GM19452 (cell line): ENCODE results near the gene ROCK2.
"Not testable (repeated sequence)": the region's sequence is repeated elsewhere in the genome, so short reads cannot be mapped to it uniquely, and the experiment has no call there.

Experiments used
- ATAC-seq: cut with Tn5 transposase; IDR thresholded peaks from one replicate; pipeline ENCODE4 v1.9.1; 2021; ENCODE audit not compliant: unreplicated experiment

The ROCK2 gene

DNA sequence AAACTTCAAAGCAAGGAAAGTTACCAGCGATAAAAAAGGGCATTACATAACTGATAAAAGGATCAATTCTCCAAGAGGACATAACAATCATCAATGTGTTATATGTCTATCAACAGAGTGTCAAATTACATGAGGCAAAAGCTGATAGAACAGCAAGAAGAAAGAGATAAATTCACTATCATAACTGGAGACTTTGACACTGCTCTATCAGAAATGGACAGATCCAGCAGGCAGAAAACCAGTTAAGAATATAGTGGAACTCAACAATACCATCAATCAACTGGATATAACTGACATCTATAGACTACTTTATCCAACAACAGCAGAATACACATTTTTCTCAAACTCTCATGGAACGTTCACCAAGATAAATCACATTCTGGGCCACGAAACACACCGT is 65.0 kb downstream of the ROCK2 start:
- no peak for ATAC-seq

DNA sequence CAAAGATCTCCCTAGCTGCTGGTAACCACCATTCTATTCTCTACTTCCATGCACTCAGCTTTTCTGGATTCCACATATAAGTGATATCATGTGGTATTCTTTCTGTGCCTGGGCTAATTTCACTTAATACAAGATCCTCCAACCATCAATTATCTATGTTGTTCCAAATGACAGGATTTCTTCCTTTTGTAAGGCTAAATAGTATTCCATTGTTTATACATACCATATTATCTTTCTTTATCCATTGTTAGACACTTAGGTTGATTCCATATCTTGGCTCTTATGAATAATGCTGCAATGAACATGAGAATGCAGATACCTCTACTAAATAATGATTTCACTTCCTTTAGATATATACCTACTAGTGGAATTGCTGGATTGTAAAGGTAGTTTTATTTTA is 66.2 kb downstream of the ROCK2 start:
- ATAC-seq = no peak

DNA sequence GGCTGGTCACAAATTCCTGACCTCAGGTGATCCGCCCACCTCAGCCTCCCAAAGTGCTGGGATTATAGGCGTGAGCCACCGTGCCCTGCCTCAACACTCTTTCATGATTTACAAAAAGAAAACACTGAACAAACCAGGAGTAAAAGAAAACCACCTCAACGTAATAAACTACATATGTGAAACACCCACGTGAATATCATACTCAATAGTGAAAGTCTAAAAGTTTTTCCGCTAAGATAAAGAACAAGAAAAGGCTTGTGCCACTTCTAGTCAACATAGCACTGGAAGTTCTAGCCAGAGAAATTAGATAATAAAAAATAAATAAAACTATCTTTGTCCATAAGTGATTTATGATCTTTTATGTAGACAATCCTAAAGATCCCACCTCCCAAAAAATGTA is 68.5 kb downstream of the ROCK2 start:
- ATAC-seq = no peak

GRCh38 chr2:11270891-11271290 is 73.5 kb downstream of the ROCK2 start:
- ATAC-seq = no peak

DNA sequence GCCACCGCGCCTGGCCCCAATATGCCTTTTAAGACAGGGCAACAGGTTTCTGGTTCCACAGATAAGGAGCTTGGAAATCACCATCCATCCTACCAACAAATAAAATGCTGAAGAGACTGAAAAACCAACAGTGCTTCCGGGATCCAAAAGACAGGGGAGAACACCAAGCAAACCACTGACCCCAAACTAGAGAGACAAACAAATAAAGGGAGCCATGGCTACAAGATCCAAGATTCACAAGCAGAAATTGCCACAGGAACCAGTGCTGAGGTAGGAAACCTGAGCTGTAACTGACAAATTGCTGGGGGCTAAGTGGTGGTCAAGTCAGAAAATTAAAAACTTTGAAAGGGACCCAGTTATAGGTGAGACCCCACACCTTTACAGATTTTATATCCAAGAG is 76.5 kb downstream of the ROCK2 start:
- ATAC-seq = no peak

DNA sequence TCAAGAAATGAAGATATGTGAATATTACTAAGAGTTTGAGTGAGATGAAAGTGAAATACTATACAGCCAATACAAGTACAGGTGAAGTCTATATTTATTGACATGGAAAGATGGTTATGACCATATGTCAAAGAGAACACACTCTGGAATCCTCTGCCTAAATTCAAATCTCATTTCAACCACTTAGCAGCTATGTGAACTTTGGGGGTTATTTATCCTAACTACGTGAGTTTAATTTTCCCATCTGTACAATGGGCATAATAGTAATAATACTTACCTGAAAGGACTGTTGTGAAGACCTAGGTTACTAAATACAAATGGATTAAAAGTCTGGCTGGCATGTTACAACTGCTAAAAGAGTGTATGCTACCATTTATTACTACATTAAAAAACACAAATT is 79.6 kb downstream of the ROCK2 start:
- ATAC-seq = no peak

- ATAC-seq = no peak
Measured at GRCh38 chr2:11264007-11264406, 80.4 kb downstream of the ROCK2 start.

DNA sequence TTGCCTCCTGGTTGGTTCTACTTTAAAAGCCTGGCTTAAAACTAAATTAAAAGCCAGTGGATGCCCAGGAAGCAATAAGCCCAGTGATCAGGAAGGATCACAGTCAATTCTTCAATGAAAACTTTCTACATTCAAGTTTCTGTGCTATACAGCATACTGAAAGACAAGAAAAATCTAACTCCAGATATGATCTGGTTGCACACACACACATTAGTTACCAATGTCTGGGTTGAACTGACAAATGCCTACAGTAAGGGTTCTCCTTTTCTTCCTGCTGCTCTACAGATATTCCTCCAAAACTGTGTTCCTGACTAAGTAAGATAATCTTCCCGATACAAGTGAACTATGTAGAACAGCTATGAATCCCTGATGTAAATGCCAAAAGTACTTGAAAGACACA is 81.3 kb downstream of the ROCK2 start:
- no peak for ATAC-seq

GRCh38 chr2:11262438-11262837 is 82.0 kb downstream of the ROCK2 start:
- ATAC-seq = not testable (repeated sequence)

- not testable (repeated sequence) for ATAC-seq
Measured at GRCh38 chr2:11261564-11261963, 82.9 kb downstream of the ROCK2 start.

GRCh38 chr2:11260979-11261378 is 83.5 kb downstream of the ROCK2 start:
- no peak for ATAC-seq

DNA sequence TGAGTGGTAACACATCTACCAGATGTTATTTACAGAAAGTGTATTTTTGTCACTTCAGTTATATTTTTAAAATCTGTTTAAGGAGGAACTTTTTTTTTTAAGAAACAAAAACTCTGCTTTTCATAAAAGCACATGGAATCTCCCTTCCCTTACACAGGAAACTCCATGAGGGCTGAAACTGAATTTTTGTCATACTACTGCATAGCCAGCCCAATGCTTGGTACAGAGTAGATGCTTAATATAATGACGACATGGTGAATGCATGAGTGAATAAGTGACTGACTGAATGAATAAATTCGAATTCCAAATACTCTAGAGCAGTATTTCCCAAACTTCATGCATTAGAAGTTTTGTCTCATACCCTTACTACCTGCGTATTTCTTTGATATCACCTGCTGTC is 86.5 kb downstream of the ROCK2 start:
- no peak for ATAC-seq

DNA sequence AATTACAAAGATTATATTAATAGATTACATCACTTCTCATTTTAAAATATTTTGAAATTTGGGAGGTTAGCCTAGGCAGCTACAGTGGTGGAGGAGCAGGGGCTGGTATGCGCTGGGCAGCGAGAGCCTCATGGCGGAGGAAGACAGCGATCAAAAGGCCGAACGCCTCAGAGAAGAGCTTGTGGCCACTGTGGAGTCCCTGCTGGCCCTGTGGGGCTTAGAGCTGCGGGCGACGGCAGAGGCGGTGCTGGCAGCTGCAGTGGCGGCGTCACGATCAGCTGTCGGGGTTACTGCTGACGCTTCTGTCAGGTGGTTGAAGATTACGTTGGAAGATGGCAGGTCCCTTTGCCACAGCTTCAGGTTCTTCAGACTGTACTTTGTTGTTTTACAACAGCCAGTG is 87.4 kb downstream of the ROCK2 start:
- no peak for ATAC-seq

- no peak for ATAC-seq
Measured at GRCh38 chr2:11256166-11256565, 88.3 kb downstream of the ROCK2 start.

DNA sequence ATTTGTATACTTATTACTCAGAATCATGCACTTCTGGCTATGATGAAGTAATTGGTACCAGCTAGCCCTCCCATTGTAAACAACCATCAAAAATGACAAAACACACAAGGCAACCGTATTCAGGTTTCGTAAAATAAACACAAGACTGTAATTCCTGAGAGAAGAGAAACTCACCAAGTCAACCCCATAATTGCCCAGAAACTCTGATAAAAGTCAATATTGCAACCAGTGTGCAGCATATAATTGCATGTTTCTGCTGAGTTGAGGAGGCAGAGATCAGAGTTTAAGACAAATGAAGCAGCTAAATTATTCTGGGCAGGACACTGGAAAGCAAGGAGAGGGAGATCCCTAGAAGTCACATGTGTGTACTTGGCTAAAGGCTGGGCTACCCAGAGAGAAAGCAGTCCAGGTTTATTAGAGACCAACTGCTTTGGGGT is 90.3 kb downstream of the ROCK2 start:
- ATAC-seq = no peak

- not testable (repeated sequence) for ATAC-seq
Measured at GRCh38 chr2:11252458-11252857, 92.0 kb downstream of the ROCK2 start.

DNA sequence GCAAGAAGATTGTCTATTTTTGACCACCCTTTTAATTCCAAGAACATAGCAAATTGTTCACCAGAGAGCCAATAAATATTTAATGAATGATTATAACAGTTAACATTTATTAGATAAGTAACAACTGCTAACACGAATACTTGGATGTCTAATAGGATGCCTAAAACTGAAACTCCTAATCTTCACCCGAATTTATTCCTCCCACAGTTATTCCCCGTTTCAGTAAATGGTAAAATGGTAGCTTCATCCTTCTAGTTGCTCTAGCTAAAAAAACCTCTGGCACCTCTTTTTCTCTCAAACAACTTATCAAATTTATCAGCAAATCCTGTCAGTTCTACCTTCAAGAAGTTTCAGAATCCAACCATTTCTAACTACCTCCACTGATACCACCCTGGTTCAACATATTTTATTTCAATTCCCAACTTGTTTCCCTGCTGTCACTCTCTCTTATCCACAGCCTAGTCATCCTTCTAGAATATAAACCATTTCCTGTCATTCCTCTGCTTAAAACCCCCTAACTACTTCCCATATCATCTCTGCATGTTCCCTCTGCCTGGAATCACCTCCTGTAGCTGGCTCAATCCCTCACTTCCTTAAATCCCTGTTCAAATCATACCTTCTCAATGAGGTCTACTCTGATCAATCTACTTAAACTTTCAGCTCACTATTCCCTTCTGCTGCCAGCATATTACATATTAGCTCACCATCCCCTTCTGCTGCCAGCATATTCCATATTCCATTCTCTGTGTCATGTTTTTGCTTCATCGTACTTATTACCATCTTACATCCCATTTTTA is 93.8 kb downstream of the ROCK2 start:
- ATAC-seq = no peak

DNA sequence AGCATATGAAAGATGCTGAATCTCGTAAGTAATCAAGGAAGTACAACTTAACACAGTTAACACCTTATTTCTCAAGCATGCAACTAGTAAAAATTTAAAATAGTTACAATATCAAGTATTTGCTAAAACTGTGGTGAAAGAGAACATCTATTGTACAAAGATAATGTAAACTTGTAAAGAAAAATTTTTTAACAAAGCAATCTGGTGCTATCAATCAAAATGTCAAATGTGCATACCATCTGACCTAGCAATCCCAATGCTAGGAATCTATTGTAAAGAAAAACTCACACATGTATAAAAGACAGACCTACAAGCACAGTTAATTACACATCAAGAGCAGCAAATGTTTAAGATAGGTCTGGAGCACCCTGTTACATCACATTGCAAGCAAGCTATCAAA is 99.1 kb downstream of the ROCK2 start:
- ATAC-seq = no peak

DNA sequence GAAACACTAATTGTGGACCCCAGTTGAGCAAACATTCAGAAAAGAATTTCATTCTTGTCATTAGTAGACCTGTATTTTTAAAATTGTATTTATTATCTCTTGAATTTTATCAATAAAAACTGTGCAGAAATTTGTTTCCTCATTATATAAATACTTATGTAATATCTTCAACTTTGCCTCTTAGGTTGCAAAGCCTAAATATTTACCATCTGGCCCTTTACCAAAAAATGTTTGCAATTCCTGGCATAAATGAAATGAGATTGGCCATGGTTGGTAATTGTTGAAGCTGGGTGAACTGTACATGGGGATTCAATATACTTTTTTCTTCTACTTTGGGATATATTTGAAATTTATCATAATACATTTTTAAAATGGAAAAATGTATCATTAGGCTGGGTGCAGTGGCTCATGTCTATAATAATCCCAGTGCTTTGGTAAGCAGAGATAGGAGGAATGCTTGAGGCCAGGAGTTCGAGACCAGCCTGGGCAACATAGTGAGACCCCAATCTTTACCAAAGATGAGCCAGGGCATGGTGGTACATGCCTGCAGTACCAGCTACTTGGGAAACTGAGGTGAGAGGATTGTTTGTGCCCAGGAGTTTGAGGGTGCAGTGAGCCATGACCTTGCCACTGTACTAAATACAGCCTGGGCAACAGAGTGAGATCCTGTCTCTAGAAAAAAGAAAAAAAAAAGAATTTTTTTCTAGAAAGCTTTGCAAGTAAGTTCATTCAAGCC is 100.2 kb downstream of the ROCK2 start:
- ATAC-seq = no peak

DNA sequence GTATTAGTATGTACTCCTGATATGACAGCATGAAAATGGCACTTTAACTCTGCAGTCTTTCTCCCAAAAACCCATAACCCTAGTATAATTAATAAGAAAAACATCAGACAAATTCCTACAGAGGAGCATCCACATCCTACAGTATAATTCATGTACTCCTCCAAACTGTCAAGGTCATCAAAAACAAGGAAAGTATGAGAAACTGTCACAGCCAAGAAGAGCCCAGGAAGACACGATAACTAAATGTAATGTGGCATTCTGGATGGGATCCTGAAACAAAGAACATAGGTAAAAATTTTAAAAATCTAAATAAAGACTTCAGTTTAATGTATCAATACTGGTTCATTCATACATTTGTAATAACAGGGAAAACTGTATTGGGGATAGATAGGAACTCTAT is 100.9 kb downstream of the ROCK2 start:
- no peak for ATAC-seq

DNA sequence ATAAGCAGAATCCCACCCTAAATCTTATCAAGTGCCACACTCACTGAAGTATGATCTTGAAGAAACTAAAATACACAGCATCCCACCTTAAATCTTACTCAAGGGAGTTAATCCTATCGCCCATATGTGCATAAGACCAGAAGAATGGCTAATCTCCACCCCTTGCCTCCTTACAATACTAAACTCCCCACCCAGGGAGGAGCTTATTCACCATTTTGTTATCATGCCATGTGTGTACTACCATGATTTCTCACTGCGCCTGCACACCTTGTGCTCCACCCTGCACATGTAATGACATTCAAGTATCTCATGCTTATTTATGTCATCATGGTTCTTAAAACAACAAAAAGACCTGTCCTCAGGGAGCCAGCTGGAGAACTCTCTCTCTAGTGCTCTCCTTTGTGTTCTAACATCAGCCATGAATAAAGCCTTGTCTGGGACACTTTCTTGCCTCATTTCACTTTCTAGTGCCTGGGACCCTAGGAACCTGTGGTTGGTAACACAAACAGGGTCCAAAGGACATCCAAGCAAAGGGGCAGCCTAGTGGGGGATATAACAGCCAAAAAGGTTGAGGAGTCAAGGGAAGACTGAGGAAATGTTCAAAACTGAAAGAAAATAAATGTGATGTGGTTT is 101.8 kb downstream of the ROCK2 start:
- no peak for ATAC-seq
